Loucy (cell line): ENCODE data around the gene SYT13.

Source experiments
- H2AFZ ChIP-seq: fragments of 200-600 bp; sonication (generic); 2 replicates; pipeline ENCODE4 v1.6.0; 2016; ENCODE audit warnings: antibody characterized with exemption, mild to moderate bottlenecking, low read length, moderate library complexity
- H3F3A ChIP-seq: fragments of 200-600 bp; 2 replicates; pipeline ENCODE4 v1.6.0; 2016; ENCODE audit warnings: antibody characterized with exemption, low read depth, mild to moderate bottlenecking
- H3K27me3 ChIP-seq: fragments of 200-600 bp; sonication (generic); 2 replicates; pipeline ENCODE4 v1.6.1; 2014; ENCODE audit warnings: low read length, mild to moderate bottlenecking; ENCODE audit not compliant: insufficient read depth, poor library complexity, severe bottlenecking
- H3K36me3 ChIP-seq: fragments of 200-600 bp; sonication (generic); 2 replicates; pipeline ENCODE4 v1.6.1; 2016; ENCODE audit warnings: low read length; ENCODE audit not compliant: insufficient read depth
- H3K4me1 ChIP-seq: fragments of 200-600 bp; sonication (generic); 2 replicates; pipeline ENCODE4 v1.5.1; 2014; ENCODE audit warnings: low read length, mild to moderate bottlenecking; ENCODE audit not compliant: insufficient read depth, poor library complexity, severe bottlenecking
- H3K4me2 ChIP-seq: fragments of 200-600 bp; sonication (generic); 2 replicates; pipeline ENCODE4 v1.6.0; 2014; ENCODE audit warnings: antibody characterized with exemption, low read length, low read depth, mild to moderate bottlenecking; ENCODE audit not compliant: poor library complexity, severe bottlenecking
- H3K4me3 ChIP-seq: fragments of 200-600 bp; sonication (generic); 2 replicates; pipeline ENCODE4 v1.5.1; 2014; ENCODE audit warnings: low read length, mild to moderate bottlenecking, mixed read lengths; ENCODE audit not compliant: poor library complexity, severe bottlenecking
- H3K79me2 ChIP-seq: fragments of 200-600 bp; sonication (generic); 2 replicates; pipeline ENCODE4 v1.6.1; 2014; ENCODE audit warnings: low read length; ENCODE audit not compliant: insufficient read depth
- H3K9ac ChIP-seq: fragments of 200-600 bp; sonication (generic); 2 replicates; pipeline ENCODE4 v1.6.0; 2014; ENCODE audit warnings: mild to moderate bottlenecking, low read depth, low read length, moderate library complexity; ENCODE audit not compliant: poor library complexity, severe bottlenecking
- H3K9me2 ChIP-seq: fragments of 200-600 bp; sonication (generic); replicated peaks from 2 replicates; pipeline ENCODE4 v1.6.1; 2016; ENCODE audit warnings: low read depth, low read length, mixed read lengths
- H3K9me3 ChIP-seq: fragments of 200-600 bp; sonication (generic); 2 replicates; pipeline ENCODE4 v1.6.1; 2014; ENCODE audit warnings: mild to moderate bottlenecking, antibody characterized with exemption, low read length, low read depth; ENCODE audit not compliant: insufficient read depth
- H4K20me1 ChIP-seq: fragments of 200-600 bp; sonication (generic); 2 replicates; pipeline ENCODE4 v1.6.0; 2014; ENCODE audit warnings: antibody characterized with exemption, low read length, mild to moderate bottlenecking; ENCODE audit not compliant: insufficient read depth, poor library complexity, severe bottlenecking
- EZH2phosphoT487 ChIP-seq: fragments of 200-600 bp; IDR thresholded peaks from 2 replicates; pipeline ENCODE4 v1.6.1; 2018; ENCODE audit warnings: antibody characterized with exemption, mild to moderate bottlenecking, moderate library complexity, borderline replicate concordance
- TF ChIP-seq, protein P1 (sequence below): fragments of 200-600 bp; sonication (generic); conservative IDR thresholded peaks from 2 replicates; pipeline ENCODE4 v1.5.1; 2014; ENCODE audit warnings: mild to moderate bottlenecking, antibody characterized with exemption, low read length

SYT13 gene

GRCh38 chr11:45209891-45210699 lies 76.0 kb downstream of the SYT13 start:
- Histone ChIP-seq H3K9me2 (no peaks in the 10 kb centered on the region), H3F3A (no peaks in the 10 kb centered on the region), H3K4me1 (peaks cover 28% of the 10 kb centered on the region), H3K9ac (peak overlapping the region; percentile 48), H2AFZ (no peak overlapping the region), H3K4me2 (peak overlapping the region; percentile 42), H3K36me3 (peaks cover 49% of the 10 kb centered on the region; the same call in 1 of the 2 replicates), H3K4me3 (no peak overlapping the region), H3K9me3 (no peaks in the 10 kb centered on the region), H3K79me2 (no peaks in the 10 kb centered on the region), H3K27me3 (no peaks in the 10 kb centered on the region), H4K20me1 (no peaks in the 10 kb centered on the region)
- TF ChIP-seq EZH2phosphoT487, result no peak
- TF ChIP-seq, protein P1, sequence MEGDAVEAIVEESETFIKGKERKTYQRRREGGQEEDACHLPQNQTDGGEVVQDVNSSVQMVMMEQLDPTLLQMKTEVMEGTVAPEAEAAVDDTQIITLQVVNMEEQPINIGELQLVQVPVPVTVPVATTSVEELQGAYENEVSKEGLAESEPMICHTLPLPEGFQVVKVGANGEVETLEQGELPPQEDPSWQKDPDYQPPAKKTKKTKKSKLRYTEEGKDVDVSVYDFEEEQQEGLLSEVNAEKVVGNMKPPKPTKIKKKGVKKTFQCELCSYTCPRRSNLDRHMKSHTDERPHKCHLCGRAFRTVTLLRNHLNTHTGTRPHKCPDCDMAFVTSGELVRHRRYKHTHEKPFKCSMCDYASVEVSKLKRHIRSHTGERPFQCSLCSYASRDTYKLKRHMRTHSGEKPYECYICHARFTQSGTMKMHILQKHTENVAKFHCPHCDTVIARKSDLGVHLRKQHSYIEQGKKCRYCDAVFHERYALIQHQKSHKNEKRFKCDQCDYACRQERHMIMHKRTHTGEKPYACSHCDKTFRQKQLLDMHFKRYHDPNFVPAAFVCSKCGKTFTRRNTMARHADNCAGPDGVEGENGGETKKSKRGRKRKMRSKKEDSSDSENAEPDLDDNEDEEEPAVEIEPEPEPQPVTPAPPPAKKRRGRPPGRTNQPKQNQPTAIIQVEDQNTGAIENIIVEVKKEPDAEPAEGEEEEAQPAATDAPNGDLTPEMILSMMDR, result no peak

GRCh38 chr11:45209000-45209879 lies 76.9 kb downstream of the SYT13 start:
- peak overlapping the region; percentile 48 for H3K9ac ChIP-seq
- no peaks in the 10 kb centered on the region for H3K27me3 ChIP-seq
- peaks cover 20% of the 10 kb centered on the region for H3K4me1 ChIP-seq
- no peaks in the 10 kb centered on the region for H3K9me3 ChIP-seq
- peak overlapping the region; percentile 42 for H3K4me2 ChIP-seq
- H4K20me1 ChIP-seq, result no peaks in the 10 kb centered on the region
- no peaks in the 10 kb centered on the region for H3K79me2 ChIP-seq
- no peaks in the 10 kb centered on the region for H3F3A ChIP-seq
- H3K9me2 ChIP-seq, result no peaks in the 10 kb centered on the region
- H3K4me3 ChIP-seq, result no peak overlapping the region
- no peak for TF ChIP-seq EZH2phosphoT487
- TF ChIP-seq, protein P1, result no peak
- no peak overlapping the region for H2AFZ ChIP-seq
- peaks cover 55% of the 10 kb centered on the region; the same call in 1 of the 2 replicates for H3K36me3 ChIP-seq

DNA sequence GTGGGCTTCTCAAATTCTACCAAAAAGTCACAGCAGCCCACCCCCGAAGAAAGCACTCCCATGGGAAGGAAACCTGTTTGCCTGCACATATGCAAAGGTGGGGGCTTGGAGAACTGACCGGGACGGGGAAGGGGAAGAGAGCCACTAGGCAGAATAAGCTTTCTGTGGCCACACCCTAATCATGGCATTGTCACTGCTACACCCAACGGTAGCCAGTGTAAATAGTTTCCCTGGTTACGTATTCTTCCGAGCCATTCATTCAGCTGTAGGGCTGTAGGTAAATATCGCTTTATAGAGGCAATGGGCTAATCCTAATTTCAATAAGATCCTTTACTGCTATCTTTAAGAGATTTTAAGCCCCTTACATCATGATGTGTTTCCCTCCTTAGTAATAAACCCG lies 78.0 kb downstream of the SYT13 start:
- 0 out of 2 replicates have a peak, but pooled peaks cover 2% of the 10 kb centered on the region for H3K9me3 ChIP-seq
- no peaks in the 10 kb centered on the region for H3F3A ChIP-seq
- H3K9me2 ChIP-seq, result no peaks in the 10 kb centered on the region
- peaks cover 29% of the 10 kb centered on the region for H3K4me1 ChIP-seq
- no peak for TF ChIP-seq EZH2phosphoT487
- TF ChIP-seq, protein P1, result no peak
- H3K36me3 ChIP-seq, result peaks cover 46% of the 10 kb centered on the region; the same call in 1 of the 2 replicates
- no peaks in the 10 kb centered on the region for H3K27me3 ChIP-seq
- H3K79me2 ChIP-seq, result no peaks in the 10 kb centered on the region
- no peak overlapping the region for H2AFZ ChIP-seq
- no peak overlapping the region for H3K4me2 ChIP-seq
- no peak overlapping the region for H3K4me3 ChIP-seq
- H3K9ac ChIP-seq, result no peak overlapping the region
- no peaks in the 10 kb centered on the region for H4K20me1 ChIP-seq
